ENCODE results near the gene MEF2B. TPM values are rescaled to one million over a fixed set of nuclear protein-coding genes. Genes with fewer than 3 reads are reported as not detected.
"Not testable (repeated sequence)": the region's sequence is repeated elsewhere in the genome, so short reads cannot be mapped to it uniquely, and the experiment has no call there.

MEF2B gene
- total RNA-seq, 2 experiments from 2014 or later, result 3.2 to 7.2 TPM

DNA sequence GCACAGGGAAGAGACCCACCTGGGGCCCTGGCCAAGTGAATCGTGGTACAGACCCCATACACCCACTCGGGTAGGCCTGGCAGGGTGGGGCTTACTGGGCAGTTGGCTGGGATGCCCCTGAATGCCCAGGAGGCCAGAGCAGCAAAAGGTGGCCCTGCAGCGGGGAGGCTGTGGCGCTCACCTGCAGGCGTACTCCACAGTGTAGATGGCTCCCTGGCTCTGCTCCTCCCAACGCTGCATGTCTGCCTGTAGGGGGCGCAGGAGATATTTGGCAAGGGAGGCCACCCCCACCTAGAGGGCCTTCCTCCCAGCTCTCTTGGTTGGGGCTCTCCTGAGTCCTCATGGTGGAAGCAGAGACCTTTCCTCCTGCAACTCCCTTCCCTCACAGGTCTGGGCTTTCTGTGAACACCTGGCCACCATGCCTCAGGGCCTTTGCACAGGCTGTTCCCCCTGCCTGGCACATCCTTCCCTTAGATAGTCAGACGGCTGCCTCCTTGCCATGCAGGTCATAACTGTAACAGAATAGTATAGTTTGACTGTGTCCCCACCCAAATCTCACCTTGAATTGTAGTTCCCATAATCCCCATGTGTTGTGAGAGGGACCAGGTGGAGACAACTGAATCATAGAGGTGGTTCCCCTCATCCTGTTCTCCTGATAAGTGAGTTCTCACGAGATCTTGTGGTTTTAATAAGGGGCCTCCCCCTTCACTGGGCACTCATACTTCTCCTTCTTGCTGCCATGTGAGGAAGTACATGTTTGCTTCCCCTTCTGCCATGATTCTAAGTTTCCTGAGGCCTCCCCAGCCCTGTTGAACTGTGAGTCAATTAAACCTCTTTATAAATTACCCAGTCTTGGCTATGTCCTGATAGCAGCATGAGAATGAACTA, 16.0 kb upstream of the MEF2B start:
- DNase-seq, result peak; percentile 72
- CTCF ChIA-PET, result interaction anchor here (0.6 to 2.9 kb wide), 4 partner anchors 11 to 304 kb away, joined by 3 to 14 read pairs (median 8); no protein-coding TSS in a partner anchor

DNA sequence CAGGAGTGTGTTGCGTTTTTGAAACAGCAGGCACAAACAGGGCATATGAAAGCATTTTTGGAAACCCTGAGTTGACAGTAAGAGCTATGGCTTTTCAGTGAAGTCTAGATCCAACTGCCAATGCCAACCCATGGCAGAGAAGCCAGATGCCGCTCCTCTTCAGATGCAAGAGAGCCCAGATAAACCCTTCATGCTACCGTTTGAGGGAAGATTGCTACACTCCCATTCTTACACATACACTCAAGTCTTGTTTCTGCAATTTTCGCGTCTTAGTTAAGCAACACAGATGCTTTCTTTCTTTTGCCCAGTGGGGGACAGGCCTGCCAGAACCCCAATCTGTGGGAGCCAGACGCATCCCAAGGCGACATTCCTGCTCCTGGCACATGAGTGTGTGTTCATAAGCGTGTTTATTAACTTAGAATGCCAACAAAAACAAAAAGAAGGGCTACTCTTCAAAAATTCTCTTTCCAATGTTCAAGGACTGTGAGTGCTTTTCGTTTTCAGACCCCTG, 11.5 kb upstream of the MEF2B start:
- peaks cover 5% of the 10 kb centered on the region for H3K4me1 Mint-ChIP-seq
- CTCF ChIA-PET, result no interaction called here

More for the DNA sequence above, 16.0 kb upstream of the MEF2B start:
- ATAC-seq, result peak; percentile 89
- Mint-ChIP-seq H3K27me3 (no peaks in the 10 kb centered on the region), H3K27ac (no peak overlapping the region), H3K36me3 (peaks cover 33% of the 10 kb centered on the region), H3K9me3 (ENCODE audit: low read depth) (no peaks in the 10 kb centered on the region), H3K4me1 (peaks cover 21% of the 10 kb centered on the region), H3K4me3 (no peak overlapping the region)

DNA sequence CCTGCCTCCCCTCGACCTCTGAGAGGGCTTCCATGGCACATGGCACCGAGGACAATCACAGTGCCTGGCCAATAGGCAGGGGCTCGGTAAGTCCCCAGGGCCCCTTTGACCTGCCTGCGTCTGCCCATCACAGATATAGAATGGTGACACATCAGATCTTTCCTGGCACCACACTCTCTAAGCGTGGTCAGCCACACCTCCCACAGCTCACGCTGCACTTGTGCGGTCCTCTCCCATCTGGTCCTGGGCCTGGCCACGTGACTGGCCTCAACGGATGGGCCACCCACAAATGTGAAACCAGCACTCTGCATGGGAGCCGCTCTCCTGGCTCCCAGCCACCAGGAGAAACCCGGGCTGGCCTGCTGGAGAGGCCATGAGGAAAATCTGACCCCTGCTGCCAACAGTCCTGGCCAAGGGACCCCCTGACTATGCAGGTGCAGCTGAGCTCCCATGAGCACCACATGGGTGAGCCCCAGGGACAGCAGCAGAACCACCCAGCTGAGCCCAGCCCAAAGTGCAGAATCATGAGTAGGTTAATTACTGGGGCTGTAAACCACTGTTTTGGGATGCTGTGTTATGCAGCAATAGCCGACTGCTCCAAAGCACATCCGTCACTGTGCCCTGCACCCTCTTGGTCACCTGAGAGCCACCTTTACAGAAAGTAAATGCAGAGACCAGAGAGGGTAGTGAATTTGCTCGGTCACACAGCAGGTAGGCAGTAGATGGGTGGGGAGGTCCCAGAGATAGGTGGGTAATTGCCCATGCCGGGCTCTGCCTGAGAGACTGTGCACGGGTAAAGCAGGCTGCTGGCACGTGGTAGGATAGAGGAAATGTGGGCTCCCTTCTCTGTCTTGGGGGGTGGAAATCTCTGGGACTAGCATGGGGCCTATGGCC, 9.7 kb upstream of the MEF2B start:
- Mint-ChIP-seq H3K36me3 (peaks cover 26% of the 10 kb centered on the region), H3K9me3 (ENCODE audit: low read depth) (no peaks in the 10 kb centered on the region), H3K27me3 (no peaks in the 10 kb centered on the region), H3K27ac (no peak overlapping the region), H3K4me3 (no peak overlapping the region), H3K4me1 (no peaks in the 10 kb centered on the region)
- DNase-seq (no peak), ATAC-seq (no peak)
- CTCF ChIA-PET, result interaction anchor here (0.9 kb wide), 1 partner anchor 23 kb away, joined by 4 read pairs; the partner anchor contains the start of gene NR2C2AP

More for the DNA sequence above, 11.5 kb upstream of the MEF2B start:
- DNase-seq, result no peak
- Mint-ChIP-seq H3K27me3 (no peaks in the 10 kb centered on the region), H3K9me3 (ENCODE audit: low read depth) (no peaks in the 10 kb centered on the region), H3K27ac (no peak overlapping the region), H3K36me3 (peaks cover 32% of the 10 kb centered on the region), H3K4me3 (no peak overlapping the region)
- ATAC-seq, result no peak

DNA sequence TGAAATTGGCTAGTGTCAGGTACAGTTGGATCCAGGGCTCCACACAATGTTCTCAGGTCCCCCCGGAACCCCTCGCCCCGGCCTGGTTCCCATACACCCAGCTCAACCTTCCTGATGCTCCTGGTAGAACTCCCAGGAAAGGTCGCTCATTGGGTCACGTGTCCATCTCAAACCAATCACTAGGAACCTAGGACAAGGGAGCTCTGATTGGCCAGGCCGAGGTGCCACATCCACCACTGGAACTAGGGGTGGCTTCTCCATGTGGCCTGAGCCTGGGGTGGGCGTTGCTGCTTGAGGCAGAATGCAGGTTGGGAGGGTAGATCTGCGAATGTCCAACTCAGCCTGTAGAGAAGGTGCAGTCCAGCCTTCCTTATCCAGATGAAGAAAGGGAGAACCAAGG, 6.9 kb upstream of the MEF2B start:
- CTCF ChIA-PET, result interaction anchor here (1.6 kb wide), 1 partner anchor 32 kb away, joined by 4 read pairs; no protein-coding TSS in a partner anchor

DNA sequence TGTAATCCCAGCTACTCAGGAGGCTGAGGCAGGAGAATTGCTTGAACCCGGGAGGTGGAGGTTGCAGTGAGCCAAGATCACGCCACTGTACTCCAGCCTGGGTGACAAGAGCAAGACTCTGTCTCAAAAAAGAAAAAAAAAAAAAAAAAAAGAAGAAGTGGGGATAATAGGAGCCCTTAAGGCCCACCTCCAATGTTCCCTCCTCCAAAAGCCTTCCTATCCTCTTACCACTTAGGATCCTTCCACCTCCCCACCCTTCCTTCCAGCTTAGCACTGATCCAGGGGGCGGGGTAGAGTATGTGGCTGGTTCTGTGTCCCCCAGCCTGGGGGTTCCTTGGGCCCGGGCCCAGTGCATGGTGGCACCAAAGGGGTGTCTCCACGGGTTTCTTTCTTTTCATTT, 3.2 kb upstream of the MEF2B start:
- ATAC-seq; H3K9me3 Mint-ChIP-seq (ENCODE audit: low read depth); H3K36me3 Mint-ChIP-seq; H3K27me3 Mint-ChIP-seq; DNase-seq; H3K4me3 Mint-ChIP-seq; H3K27ac Mint-ChIP-seq: not testable (repeated sequence)
- CTCF ChIA-PET, result interaction anchor here (0.7 to 2.7 kb wide), 3 partner anchors 13 to 85 kb away, joined by 3 to 15 read pairs (median 14); no protein-coding TSS in a partner anchor
- peaks cover 12% of the 10 kb centered on the region for H3K4me1 Mint-ChIP-seq

More for the DNA sequence above, 6.9 kb upstream of the MEF2B start:
- Mint-ChIP-seq H3K36me3 (peaks cover 16% of the 10 kb centered on the region), H3K4me3 (no peak overlapping the region), H3K27ac (no peak overlapping the region), H3K9me3 (ENCODE audit: low read depth) (no peaks in the 10 kb centered on the region), H3K27me3 (no peaks in the 10 kb centered on the region), H3K4me1 (no peaks in the 10 kb centered on the region)
- ATAC-seq, result no peak
- no peak for DNase-seq

DNA sequence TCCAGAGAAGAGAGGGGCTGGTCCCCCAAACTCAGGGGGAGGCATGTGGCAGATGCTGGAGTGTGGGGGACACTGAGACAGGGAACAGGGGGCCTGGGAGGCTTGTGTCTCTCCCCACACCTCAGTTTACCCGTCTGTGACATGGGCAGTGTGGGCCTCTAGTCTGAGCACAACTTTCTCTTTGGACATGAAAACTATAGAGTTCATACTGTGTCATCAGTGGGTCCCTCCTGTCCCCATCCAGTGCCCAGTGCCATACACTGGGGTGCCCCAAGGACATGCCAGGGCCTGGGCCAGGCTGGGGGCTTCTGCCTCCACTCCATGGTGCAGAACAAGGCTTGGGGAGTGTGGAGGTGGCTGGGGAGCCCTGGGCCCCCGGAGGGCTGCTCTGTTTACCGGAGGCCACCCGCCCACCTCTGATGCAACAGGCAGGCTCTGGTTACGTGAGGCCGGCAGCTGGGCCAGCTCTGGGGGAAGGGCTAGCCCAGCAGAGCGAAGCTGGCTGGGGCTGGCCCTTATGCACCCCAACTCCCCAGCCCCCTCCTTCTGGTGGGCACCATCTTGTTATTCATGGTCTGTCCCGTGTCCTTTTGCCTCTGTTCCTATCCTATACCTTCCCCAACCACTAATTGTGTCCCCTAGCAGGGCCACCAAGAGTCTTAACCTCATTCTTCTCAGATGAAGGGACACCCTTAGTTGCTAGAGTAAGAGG, 1.9 kb upstream of the MEF2B start:
- no peak for ATAC-seq
- Mint-ChIP-seq H3K27me3 (no peaks in the 10 kb centered on the region), H3K4me3 (no peak overlapping the region), H3K36me3 (no peaks in the 10 kb centered on the region), H3K27ac (no peak overlapping the region), H3K9me3 (ENCODE audit: low read depth) (no peaks in the 10 kb centered on the region), H3K4me1 (peaks cover 12% of the 10 kb centered on the region)
- CTCF ChIA-PET, result no interaction called here
- no peak for DNase-seq

DNA sequence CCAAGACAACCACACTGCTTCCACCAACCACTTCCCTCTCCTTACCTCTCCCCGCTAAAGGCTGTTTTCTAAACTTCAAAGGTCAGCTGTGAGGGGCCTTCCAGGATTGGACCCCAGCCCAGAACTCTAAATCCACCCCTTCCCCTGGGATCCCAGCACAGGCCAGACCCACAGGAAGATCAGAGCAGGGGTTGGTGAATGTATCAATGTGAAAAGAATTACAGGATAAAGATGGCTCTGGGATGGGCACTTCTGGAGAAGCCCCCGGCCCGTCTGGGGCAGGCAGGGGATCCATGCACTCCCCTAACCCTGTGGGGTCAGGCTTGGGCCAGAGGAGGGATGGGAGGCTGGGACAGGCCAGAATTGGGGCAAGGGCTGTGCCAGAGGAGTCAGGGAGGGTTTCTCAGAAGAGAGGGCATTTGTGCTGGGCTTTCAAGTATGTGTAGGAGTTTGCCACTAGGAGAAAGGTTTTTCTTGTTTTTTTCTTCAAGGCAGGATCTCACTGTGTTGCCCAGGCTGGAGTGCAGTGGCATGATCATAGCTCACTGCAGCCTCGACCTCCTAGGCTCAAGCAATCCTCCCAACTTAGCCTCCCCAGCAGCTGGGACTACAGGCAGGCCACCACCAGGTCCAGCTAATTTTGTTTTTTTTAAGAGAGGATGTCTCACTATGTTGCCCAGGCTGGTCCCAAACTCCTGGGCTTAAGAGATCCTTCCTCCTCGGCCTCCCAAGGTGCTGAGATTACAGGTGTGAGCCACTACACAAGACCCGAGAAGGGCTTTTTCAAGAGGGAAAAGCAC, 1.0 kb upstream of the MEF2B start:
- no peak overlapping the region for H3K27ac Mint-ChIP-seq
- CTCF ChIA-PET, result no interaction called here
- H3K4me1 Mint-ChIP-seq, result peaks cover 12% of the 10 kb centered on the region
- no peaks in the 10 kb centered on the region for H3K9me3 Mint-ChIP-seq (ENCODE audit: low read depth)
- ATAC-seq (no peak), DNase-seq (no peak)
- no peaks in the 10 kb centered on the region for H3K36me3 Mint-ChIP-seq
- no peaks in the 10 kb centered on the region for H3K27me3 Mint-ChIP-seq
- H3K4me3 Mint-ChIP-seq, result no peak overlapping the region

DNA sequence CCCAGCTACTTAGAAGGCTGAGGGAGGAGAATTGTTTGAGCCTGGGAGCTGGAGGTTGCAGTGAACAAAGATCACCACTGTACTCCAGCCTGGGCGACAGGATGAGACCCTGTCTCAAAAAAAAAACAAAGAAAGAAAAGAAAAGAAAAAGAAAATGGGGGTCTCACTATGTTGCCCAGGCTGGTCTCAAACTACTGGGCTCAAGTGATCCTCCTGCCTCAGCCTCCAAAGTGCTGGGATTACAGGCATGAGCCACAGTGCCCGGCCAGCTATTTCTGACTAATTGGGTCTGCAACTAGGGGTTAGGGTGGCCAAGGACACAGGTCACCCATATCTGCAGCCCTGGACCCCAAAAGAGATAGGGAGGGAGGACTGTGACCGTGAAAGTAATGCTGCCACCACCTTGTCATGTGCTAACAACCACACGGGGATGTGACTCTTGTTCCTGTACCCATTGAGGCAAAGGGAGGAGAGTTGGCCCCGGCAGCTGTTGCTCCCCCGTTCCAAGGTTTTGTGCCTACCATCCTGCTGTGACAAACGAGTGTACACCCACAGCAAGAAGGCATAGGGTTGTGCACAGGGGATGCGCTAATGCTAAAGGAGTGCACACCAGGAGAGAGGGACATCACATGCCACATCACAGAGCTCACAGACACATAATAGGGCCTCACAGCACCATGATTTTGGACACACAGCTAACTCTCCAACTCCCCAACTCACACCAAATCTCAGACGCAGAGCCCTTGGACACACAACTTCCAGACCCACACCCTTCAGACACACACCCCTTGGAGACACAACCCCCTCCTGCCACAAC, 619 bp downstream of the MEF2B start:
- H3K4me1 Mint-ChIP-seq, result peaks cover 12% of the 10 kb centered on the region
- no peaks in the 10 kb centered on the region for H3K36me3 Mint-ChIP-seq
- H3K27me3 Mint-ChIP-seq, result no peaks in the 10 kb centered on the region
- no peaks in the 10 kb centered on the region for H3K9me3 Mint-ChIP-seq (ENCODE audit: low read depth)
- ATAC-seq, result no peak
- H3K4me3 Mint-ChIP-seq, result no peak overlapping the region
- CTCF ChIA-PET, result interaction anchor here (0.6 to 1.6 kb wide), 3 partner anchors 13 to 192 kb away, joined by 3 to 5 read pairs (median 4); no protein-coding TSS in a partner anchor
- H3K27ac Mint-ChIP-seq, result no peak overlapping the region
- DNase-seq, result no peak

DNA sequence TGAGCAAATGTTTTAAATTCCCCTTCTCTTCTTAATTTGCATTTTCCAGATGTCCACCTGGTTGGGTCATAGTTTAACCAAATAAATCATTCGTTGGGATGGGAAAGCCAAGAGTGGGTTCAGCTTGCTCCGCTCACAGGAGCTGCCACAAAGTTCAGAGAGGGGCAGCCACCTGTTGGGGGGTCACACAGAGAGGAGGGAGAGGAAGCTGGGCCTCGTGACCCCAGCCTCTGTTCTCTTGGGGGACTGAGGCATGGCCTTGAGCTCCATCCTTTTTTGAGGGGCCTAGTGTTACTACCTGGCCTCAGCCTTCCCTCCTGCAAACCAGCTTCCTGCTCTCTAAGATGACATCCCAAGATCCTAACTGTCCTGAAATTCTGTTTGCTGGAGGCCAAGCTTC, 2.5 kb downstream of the MEF2B start:
- Mint-ChIP-seq H3K27ac (no peak overlapping the region), H3K9me3 (ENCODE audit: low read depth) (no peaks in the 10 kb centered on the region), H3K4me1 (peaks cover 12% of the 10 kb centered on the region), H3K4me3 (no peak overlapping the region), H3K27me3 (no peaks in the 10 kb centered on the region), H3K36me3 (no peaks in the 10 kb centered on the region)
- DNase-seq (no peak), ATAC-seq (no peak)
- CTCF ChIA-PET, result interaction anchor here (1.1 kb wide), 1 partner anchor 22 kb away, joined by 3 read pairs; no protein-coding TSS in a partner anchor

DNA sequence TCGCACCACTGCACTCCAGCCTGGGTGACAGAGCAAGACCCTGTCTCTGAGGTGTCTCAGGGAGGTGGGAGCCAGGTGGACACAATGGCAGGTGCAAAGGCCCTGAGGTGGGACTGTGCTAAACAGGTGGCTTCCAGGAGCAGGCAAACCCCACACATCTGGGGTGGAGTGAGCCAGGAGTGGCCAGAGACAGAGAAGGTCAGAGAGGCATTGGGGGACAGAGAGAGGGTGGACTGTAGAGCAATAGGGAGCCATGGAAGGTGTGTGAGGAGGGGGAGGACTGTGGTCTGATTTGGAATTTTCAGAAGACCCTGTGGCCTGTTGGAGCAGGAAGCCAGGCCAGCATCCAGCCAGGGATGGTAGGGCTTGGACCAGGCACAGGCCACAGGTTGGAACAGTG, 4.7 kb downstream of the MEF2B start:
- DNase-seq, result no peak
- ATAC-seq, result no peak
- H3K4me1 Mint-ChIP-seq, result peaks cover 8% of the 10 kb centered on the region
- no peaks in the 10 kb centered on the region for H3K27me3 Mint-ChIP-seq
- H3K4me3 Mint-ChIP-seq, result no peak overlapping the region
- no peaks in the 10 kb centered on the region for H3K36me3 Mint-ChIP-seq
- no peaks in the 10 kb centered on the region for H3K9me3 Mint-ChIP-seq (ENCODE audit: low read depth)
- CTCF ChIA-PET, result no interaction called here
- H3K27ac Mint-ChIP-seq, result no peak overlapping the region

DNA sequence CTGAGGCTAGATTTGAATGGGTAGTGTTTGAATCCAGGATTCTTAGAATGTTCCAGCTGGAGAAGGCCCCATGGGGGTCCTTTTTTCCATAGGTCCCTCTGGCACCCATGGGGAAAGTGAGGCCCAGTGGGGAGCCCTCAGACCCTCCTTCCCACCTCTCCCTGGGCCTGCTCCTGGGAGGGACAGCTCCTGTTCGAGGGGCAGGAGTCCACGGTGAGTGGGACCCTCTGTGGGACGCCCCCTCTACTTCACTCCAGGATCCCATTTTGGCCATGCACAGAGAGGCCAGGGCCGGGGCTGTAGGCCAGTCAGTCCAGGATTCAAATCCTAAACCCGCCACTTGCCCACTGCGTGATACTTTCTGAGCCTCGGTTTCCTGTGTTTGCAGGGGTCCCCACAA, 7.6 kb downstream of the MEF2B start:
- Mint-ChIP-seq H3K27ac (no peak overlapping the region), H3K36me3 (no peaks in the 10 kb centered on the region), H3K4me1 (no peaks in the 10 kb centered on the region), H3K4me3 (no peak overlapping the region), H3K9me3 (ENCODE audit: low read depth) (no peaks in the 10 kb centered on the region), H3K27me3 (no peaks in the 10 kb centered on the region)
- DNase-seq, result no peak
- CTCF ChIA-PET, result interaction anchor here (1.3 to 2.7 kb wide), 2 partner anchors 12 to 16 kb away, joined by 3 to 7 read pairs; no protein-coding TSS in a partner anchor
- ATAC-seq, result no peak
